HCT116 (cell line): ENCODE results near the gene C4orf50. TPM values are rescaled to one million over a fixed set of nuclear protein-coding genes. Genes with fewer than 3 reads are reported as not detected.

Experiments
- ATAC-seq: fragments of 200-7000 bp; cut with Tn5 transposase; 2 replicates; pipeline ENCODE4 v1.9.1; 2020; ENCODE audit warnings: mild to moderate bottlenecking, moderate library complexity
- BruUV-seq: library from RNA; stranded (reverse); fragments of 400-500 nt; replicated peaks from 2 replicates; lab custom pipeline; 2021; lab: Mats Ljungman, UMichigan
- CTCF ChIA-PET: fragments of 300-600 bp; sonication (Branson Sonifier 250); formaldehyde crosslinking; loops from one replicate; lab custom pipeline; 2021; ENCODE audit warnings: antibody characterized with exemption; lab: Charles Lee
- POLR2A ChIA-PET: fragments of 300-600, 350-600 bp; sonication (Branson Sonifier 250); formaldehyde crosslinking; loops from one replicate; lab custom pipeline; 2021; ENCODE audit warnings: antibody characterized with exemption; lab: Charles Lee
- RAD21 ChIA-PET, 2 experiments: fragments of 300-600 bp; sonication (Branson Sonifier 250); formaldehyde crosslinking; loops; one replicate each; lab custom pipeline; 2023; ENCODE audit warnings: low total read pairs in 2 of 2; ENCODE audit not compliant: uncharacterized antibody in 2 of 2, unreplicated experiment in 2 of 2, low non-redundant PET in 1 of 2; lab: Charles Lee
- DNase-seq: peaks from one replicate; pipeline ENCODE4 v3.0.0-alpha.2; 2010; ENCODE audit warnings: low read depth, low spot score
- H2AFZ ChIP-seq: fragments of 200-600 bp; shearing (Covaris generic), sonication (generic); 2 replicates; pipeline ENCODE4 v1.6.1; 2017; ENCODE audit warnings: low read depth, mixed run types, mixed read lengths, antibody characterized with exemption, low read length; ENCODE audit not compliant: poor library complexity, severe bottlenecking
- H3K27ac ChIP-seq: 2 replicates; pipeline ENCODE4 v1.5.1; 2012; ENCODE audit warnings: low read depth, low read length
- H3K27me3 ChIP-seq: fragments of 200-600 bp; sonication (generic); 2 replicates; pipeline ENCODE4 v1.6.1; 2016; ENCODE audit warnings: mixed run types, low read length, mixed read lengths; ENCODE audit not compliant: insufficient read depth
- H3K36me3 ChIP-seq, 2 experiments: fragments of 200-500 bp in 1 of 2; fragments of 200-600 bp in 1 of 2; sonication (Bioruptor generic) in 1 of 2; sonication (generic) in 1 of 2; 2 replicates each; pipeline versions ENCODE4 v1.5.1 to v1.6.1; 2014 to 2016; ENCODE audit warnings: low read length in 2 of 2, inconsistent platforms in 1 of 2, mixed read lengths in 1 of 2, mixed run types in 1 of 2; ENCODE audit not compliant: insufficient read depth in 2 of 2, control insufficient read depth in 1 of 2
- H3K4me1 ChIP-seq, 2 experiments: fragments of 200-600 bp in 1 of 2; sonication (generic) in 1 of 2; 2 replicates each; pipeline versions ENCODE4 v1.5.1 to v1.6.1; 2012 to 2017; ENCODE audit warnings: low read length in 2 of 2, inconsistent platforms in 1 of 2, mild to moderate bottlenecking in 1 of 2, mixed read lengths in 1 of 2, mixed run types in 1 of 2, moderate library complexity in 1 of 2; ENCODE audit not compliant: insufficient read depth in 2 of 2, control insufficient read depth in 1 of 2
- H3K4me2 ChIP-seq: fragments of 200-600 bp; sonication (generic); 2 replicates; pipeline ENCODE4 v1.6.1; 2017; ENCODE audit warnings: mixed run types, low read length, mixed read lengths
- H3K4me3 ChIP-seq, 2 experiments: fragments of 200-600 bp in 1 of 2; sonication (generic) in 1 of 2; replicated peaks in 1 of 2; 2 replicates each; pipeline ENCODE4 v1.5.1; 2011 to 2016; ENCODE audit warnings: low read length in 2 of 2, control low read depth in 1 of 2, low read depth in 1 of 2, mild to moderate bottlenecking in 1 of 2, mixed read lengths in 1 of 2, mixed run types in 1 of 2
- H3K79me2 ChIP-seq: fragments of 200-600 bp; sonication (generic); 2 replicates; pipeline ENCODE4 v1.6.1; 2017; ENCODE audit warnings: mild to moderate bottlenecking, mixed run types, low read length, moderate library complexity, mixed read lengths; ENCODE audit not compliant: insufficient read depth
- H3K9ac ChIP-seq: fragments of 200-600 bp; sonication (generic); 2 replicates; pipeline ENCODE4 v1.6.1; 2016; ENCODE audit warnings: low read length, mixed read lengths
- H3K9me2 ChIP-seq: fragments of 200-600 bp; sonication (generic), shearing (Covaris generic); 2 replicates; pipeline ENCODE4 v1.6.1; 2017; ENCODE audit warnings: mixed run types, mild to moderate bottlenecking, moderate library complexity; ENCODE audit not compliant: insufficient read depth
- H3K9me3 ChIP-seq, 2 experiments: fragments of 200-500 bp in 1 of 2; fragments of 200-600 bp in 1 of 2; sonication (Bioruptor generic) in 1 of 2; sonication (generic) in 1 of 2; 2 replicates each; pipeline ENCODE4 v1.6.1; 2014 to 2017; ENCODE audit warnings: low read length in 2 of 2, mixed read lengths in 2 of 2, inconsistent platforms in 1 of 2, low read depth in 1 of 2, mild to moderate bottlenecking in 1 of 2, mixed run types in 1 of 2, moderate library complexity in 1 of 2; ENCODE audit not compliant: control insufficient read depth in 1 of 2, insufficient read depth in 1 of 2
- H4K20me1 ChIP-seq: fragments of 200-600 bp; sonication (generic), shearing (Covaris generic); 2 replicates; pipeline ENCODE4 v1.6.1; 2017; ENCODE audit warnings: mixed run types, mild to moderate bottlenecking, moderate library complexity; ENCODE audit not compliant: insufficient read depth
- POLR2A ChIP-seq: IDR thresholded peaks from 2 replicates; pipeline ENCODE4 v1.7.0; 2011; ENCODE audit warnings: borderline replicate concordance; ENCODE audit not compliant: insufficient read depth, insufficient read length; ENCODE audit errors: extremely low read depth
- RAD21 ChIP-seq: IDR thresholded peaks from 2 replicates; pipeline ENCODE4 v1.6.1; 2012; ENCODE audit warnings: low read depth, mild to moderate bottlenecking
- REST ChIP-seq: IDR thresholded peaks from 2 replicates; pipeline ENCODE4 v1.6.1; 2012; ENCODE audit warnings: low read depth
- TCF7L2 ChIP-seq: IDR thresholded peaks from 2 replicates; pipeline ENCODE4 v1.7.0; 2011; ENCODE audit warnings: borderline replicate concordance, inconsistent platforms; ENCODE audit not compliant: insufficient read depth, insufficient read length; ENCODE audit errors: extremely low read depth
- YY1 ChIP-seq: IDR thresholded peaks from 2 replicates; pipeline ENCODE4 v1.6.1; 2011; ENCODE audit warnings: low read length, low read depth, moderate library complexity, mild to moderate bottlenecking; ENCODE audit not compliant: insufficient replicate concordance; ENCODE audit errors: extremely low read depth
- ZBTB33 ChIP-seq: IDR thresholded peaks from 2 replicates; pipeline ENCODE4 v1.6.1; 2011; ENCODE audit warnings: mild to moderate bottlenecking, low read length, moderate library complexity; ENCODE audit not compliant: insufficient replicate concordance; ENCODE audit errors: extremely low read depth
- ZNF274 ChIP-seq: fragments of 200-500 bp; sonication (Bioruptor generic); IDR thresholded peaks from 2 replicates; pipeline ENCODE4 v1.6.1; 2014; ENCODE audit warnings: mild to moderate bottlenecking, low read depth, low read length, inconsistent platforms
- intact Hi-C: fragments of 100-400 bp; cut with micrococcal nuclease; formaldehyde crosslinking; loops from 2 replicates; pipeline ENCODE4 v1.10.0; 2022
- total RNA-seq: library from RNA; stranded (reverse); gene quantifications from one replicate; pipeline ENCODE4 v1.2.1, GENCODE V29; 2021; ENCODE audit not compliant: unreplicated experiment
- TF ChIP-seq, protein P1 (sequence below): IDR thresholded peaks from 2 replicates; pipeline ENCODE4 v1.6.1; 2012

Gene C4orf50
- total RNA-seq, 1 experiment from 2014 or later, result not detected

DNA sequence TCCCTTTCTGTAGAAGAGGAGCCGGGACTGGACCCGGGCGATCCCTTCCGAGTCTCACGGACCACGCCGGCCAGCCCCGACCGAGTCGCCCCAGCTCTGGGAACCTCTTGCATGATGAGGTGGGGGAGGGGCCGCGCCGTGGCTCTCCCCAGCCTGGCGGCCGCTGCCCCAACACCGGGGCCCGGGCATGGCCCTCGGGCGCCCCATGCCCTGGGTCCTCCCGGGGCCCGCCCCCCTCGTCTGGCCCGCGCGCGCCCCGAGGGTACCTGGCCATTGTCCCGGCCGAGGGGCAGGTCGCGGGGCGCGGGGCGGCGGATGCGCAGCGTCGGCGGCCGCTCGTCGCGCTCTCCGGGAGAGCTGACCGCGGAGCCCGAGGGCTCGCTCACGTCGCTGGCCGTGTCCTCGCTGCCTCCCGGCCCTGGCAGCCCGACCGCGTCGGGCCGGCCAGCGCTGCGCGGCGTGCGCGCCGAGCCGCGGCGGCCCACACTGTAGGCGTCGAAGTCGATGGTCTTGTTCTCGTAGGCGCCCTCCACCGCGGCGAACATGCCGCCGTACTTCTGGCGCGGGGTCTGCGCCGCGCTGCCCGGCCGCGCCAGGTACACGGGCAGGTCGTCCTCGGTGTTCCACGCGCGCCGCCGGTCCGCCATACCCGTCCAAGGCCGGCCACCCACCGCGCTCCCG lies 125.8 kb downstream of the C4orf50 start:
- no peaks in the 10 kb centered on the region for H3K79me2 ChIP-seq
- ChIA-PET RAD21 (no interaction called here), POLR2A (no interaction called here), CTCF (no interaction called here)
- no peaks in the 10 kb centered on the region for H3K9me2 ChIP-seq
- H4K20me1 ChIP-seq, result no peaks in the 10 kb centered on the region
- H3K27ac ChIP-seq, result no peak overlapping the region
- no peak overlapping the region for H3K9ac ChIP-seq
- no peak overlapping the region for H3K4me2 ChIP-seq
- ATAC-seq, result no peak
- intact Hi-C loops, result no loop called here
- no peak for DNase-seq
- no peaks in the 10 kb centered on the region for H3K36me3 ChIP-seq
- H3K27me3 ChIP-seq, result peaks cover 28% of the 10 kb centered on the region
- no peaks in the 10 kb centered on the region for H3K9me3 ChIP-seq
- TF ChIP-seq TCF7L2 (no peak), POLR2A (no peak), REST (no peak), YY1 (no peak), ZBTB33 (no peak), ZNF274 (no peak), RAD21 (no peak)
- TF ChIP-seq, protein P1, sequence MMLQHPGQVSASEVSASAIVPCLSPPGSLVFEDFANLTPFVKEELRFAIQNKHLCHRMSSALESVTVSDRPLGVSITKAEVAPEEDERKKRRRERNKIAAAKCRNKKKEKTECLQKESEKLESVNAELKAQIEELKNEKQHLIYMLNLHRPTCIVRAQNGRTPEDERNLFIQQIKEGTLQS, result no peak
- TF ChIP-seq, all 23 proteins: peak for 0
- no peak overlapping the region for H3K4me3 ChIP-seq
- no peak overlapping the region for H2AFZ ChIP-seq
- no peaks in the 10 kb centered on the region for H3K4me1 ChIP-seq
- no TSS peak for BruUV-seq
